HG02840 (cell line): Measurements from ENCODE around the gene CRYBA4.
"Not testable (repeated sequence)": the region's sequence is repeated elsewhere in the genome, so short reads cannot be mapped to it uniquely, and the experiment has no call there.

ENCODE experiments used
- ATAC-seq: cut with Tn5 transposase; IDR thresholded peaks from one replicate; pipeline ENCODE4 v1.9.1; 2021; ENCODE audit warnings: mild to moderate bottlenecking, moderate library complexity, moderate number of reproducible peaks; ENCODE audit not compliant: unreplicated experiment, low FRiP score

CRYBA4 gene

GRCh38 chr22:26593763-26594162 lies 28.0 kb upstream of the CRYBA4 start:
- no peak for ATAC-seq

GRCh38 chr22:26597026-26597425 lies 24.7 kb upstream of the CRYBA4 start:
- ATAC-seq: no peak

GRCh38 chr22:26597480-26597879 lies 24.3 kb upstream of the CRYBA4 start:
- no peak for ATAC-seq

DNA sequence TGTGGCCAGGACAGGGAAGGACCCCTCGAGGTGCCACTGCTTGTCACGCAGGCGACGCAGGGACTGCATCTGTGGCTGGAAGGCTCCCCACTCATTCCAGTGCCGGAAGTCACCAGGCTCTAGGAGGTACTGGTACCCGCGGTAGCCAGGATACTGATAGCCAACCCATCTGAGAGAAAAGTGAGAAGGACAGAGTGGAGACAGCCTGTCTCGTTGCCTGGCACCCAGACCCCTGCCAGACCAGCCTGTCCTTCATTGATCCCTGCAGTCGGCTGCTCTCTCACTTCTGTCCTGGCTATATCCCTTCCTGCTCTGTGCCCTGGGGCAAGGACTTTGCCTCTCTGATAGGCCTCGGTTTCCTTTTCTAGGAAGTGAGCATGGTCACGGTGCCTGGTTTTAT lies 22.3 kb upstream of the CRYBA4 start:
- no peak for ATAC-seq

DNA sequence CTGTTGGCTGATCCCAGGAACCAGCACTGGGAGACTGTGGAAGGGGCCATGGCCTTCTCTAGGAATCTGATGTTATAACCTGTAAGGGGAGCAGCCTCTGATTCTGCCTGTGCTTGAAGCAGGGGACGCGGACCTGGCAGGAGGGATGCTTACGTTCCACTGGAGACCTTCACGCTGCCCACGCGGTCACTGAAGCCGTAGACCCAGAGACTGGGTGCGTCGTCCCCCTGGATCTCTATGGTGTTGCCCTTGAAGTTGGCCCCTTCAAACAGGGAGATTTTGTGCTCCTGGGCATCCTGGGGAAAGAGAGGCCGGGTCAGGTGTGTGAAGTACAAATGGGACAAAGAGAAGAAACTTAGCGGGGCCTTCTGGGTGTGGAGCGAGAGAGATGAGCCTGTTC lies 20.0 kb upstream of the CRYBA4 start:
- ATAC-seq: no peak

GRCh38 chr22:26602127-26602526 lies 19.6 kb upstream of the CRYBA4 start:
- no peak for ATAC-seq

DNA sequence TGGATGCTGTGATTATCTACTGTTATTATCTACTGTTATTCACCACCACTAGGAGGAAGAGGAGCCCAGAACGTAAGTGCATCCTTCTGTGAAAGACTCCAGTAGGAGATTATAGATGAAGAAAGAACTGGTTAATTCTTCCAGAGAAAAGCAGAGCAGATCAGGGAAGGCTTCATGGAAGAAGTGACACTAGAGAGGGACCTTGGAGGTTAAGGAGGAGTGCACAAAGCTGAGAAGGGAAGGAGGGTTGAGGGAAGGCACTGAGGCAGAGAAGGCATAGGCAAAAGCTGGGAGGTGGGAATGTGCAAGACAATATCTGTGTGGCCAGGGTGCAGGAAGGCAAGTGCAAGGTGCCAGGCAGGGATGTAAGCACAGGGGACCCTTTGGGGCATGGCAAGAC lies 17.4 kb upstream of the CRYBA4 start:
- ATAC-seq: no peak

DNA sequence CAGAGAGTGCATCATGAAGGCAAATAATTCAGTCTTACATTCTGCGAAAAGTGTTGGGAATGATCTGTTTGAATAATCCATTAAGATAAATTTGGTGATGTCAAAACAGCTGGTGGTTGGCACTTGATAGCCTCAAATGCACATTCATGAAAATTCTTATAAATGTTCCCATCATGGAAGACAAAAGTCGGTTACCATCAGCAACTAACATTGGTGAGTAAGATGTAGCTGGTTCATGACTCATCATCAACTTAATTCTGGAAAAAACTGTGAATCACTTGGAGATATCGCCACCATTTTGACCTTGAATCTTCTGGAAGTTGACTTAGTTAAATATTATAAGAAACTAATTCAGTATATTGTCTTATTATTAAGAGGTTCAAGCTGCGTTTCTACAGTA lies 15.2 kb upstream of the CRYBA4 start:
- ATAC-seq: no peak

DNA sequence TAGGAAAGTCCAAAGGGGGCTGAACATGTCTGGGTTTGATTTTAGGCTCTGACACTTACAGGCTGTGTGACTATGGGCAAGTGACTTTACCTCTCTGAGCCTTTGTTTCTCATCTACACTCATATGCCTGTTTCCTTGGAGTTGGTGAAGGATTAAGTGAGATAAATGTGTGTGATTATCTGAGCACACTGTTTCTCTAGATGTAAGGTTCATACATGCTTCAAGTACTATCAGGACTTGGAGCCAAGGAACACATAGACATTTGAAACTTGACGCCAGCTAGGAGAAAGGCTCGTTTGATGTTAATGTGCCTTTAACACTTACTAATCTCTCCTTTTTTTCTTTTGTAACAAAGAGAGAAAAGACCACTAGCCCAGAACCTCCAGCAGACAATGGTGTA lies 13.6 kb upstream of the CRYBA4 start:
- no peak for ATAC-seq

DNA sequence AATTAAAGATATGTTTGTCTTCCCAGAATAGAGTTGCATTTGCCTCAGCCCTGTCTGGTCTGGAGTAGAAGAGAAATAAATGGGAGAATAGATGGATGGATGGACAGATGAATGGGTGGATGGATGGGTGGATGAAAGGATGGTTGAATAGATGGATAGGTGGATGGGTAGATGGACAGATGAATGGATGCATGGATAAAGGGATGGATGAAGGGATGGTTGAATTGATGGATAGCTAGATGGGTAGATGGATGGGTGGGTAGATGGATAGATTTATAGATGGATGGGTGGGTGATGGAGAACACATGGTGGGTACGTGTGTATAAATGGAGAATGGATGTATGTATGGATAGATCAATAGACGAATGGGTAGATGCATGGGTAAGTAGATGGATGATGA lies 12.5 kb upstream of the CRYBA4 start:
- no peak for ATAC-seq

DNA sequence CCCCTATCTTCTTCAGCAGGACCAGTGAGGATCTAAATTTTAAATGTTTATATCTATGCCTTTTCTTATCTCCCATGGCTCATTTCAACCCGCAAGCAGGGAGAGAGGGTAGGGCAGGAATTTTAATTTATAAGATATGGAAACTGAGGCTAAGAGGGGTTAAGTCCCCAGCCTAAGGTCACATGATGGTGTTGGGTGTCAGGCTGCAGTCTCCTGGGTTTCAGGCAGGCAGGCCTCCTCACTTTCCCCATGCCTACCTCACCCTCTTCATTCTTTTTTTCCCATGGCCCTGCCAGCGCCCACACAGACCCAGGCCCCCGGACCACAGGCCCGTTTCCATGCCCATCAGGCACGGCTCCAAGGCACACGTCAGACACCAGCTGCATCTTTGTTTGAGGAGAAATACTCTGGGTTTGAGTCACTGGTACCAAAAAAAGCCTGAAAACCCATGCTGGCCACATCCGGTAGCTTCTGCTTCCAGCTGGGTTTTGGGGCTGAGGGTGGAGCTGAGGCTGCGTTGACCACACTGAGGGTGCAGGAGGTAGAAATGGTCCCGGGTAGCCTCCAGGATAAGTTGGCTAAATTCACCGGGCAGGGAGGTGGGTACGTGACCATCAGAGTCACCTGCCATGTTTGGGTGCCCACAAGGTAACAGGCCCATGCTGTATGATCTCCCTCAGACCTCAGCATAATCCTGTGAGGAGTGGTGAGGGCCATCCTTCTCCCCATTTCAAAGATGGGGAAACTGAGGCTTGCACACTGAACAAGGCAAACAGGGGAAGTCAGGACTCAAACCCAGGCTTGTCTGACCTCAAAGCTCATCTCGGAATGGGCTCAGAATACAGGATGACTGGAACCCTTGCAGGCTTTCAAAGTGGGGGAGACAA lies 11.4 kb upstream of the CRYBA4 start:
- ATAC-seq: peak; percentile 64

DNA sequence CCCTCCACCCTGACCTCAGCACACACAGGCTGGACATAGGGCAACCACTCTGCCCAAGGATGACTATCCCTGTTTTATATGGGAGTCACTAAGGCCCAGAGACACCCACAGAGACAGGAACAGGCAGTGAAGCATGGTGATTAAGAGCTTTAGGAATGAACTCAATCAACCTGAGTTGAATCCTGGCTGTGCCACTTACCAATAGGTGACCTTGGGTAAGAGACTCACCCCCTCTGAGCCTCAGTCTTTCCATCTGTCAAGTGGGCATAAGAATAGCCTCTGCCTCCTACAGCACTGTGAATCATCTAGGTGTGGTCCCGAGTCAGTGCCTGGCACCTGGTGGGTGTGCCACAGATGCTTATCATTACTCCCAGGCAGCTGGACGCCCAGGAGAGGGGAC lies 10.8 kb upstream of the CRYBA4 start:
- ATAC-seq: no peak

- no peak for ATAC-seq
Measured at GRCh38 chr22:26612652-26613051, 9.1 kb upstream of the CRYBA4 start.

GRCh38 chr22:26613753-26614152 lies 8.0 kb upstream of the CRYBA4 start:
- not testable (repeated sequence) for ATAC-seq

DNA sequence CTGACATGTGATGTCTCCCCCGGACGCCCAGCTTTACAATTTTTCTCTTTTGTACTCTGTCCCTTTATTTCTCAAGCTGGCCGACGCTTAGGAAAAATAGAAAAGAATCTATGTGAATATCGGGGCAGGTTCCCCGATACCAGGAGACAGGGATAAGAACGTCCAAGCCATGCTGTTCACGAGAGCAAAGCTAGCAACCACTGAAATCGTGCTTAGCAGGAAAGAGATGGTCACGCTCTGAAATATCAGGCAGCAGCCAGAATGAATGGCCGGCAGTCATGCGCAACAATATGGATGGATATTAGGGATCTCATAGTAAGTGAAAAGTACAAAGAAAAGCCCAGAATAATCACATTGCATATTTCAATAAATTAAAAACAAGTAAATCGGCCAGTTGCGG lies 7.4 kb upstream of the CRYBA4 start:
- no peak for ATAC-seq

GRCh38 chr22:26615149-26615548 lies 6.6 kb upstream of the CRYBA4 start:
- ATAC-seq: no peak

GRCh38 chr22:26615830-26616435 lies 5.8 kb upstream of the CRYBA4 start:
- ATAC-seq: no peak

- no peak for ATAC-seq
Measured at GRCh38 chr22:26616650-26617049, 5.1 kb upstream of the CRYBA4 start.

- no peak for ATAC-seq
Measured at GRCh38 chr22:26617271-26618199, 4.2 kb upstream of the CRYBA4 start, which contains the start of gene CRYBB1. TSS of gene CRYBB1 (minus strand) at chr22:26618027. CDS start at chr22:26616319, 1,708 bp downstream.

DNA sequence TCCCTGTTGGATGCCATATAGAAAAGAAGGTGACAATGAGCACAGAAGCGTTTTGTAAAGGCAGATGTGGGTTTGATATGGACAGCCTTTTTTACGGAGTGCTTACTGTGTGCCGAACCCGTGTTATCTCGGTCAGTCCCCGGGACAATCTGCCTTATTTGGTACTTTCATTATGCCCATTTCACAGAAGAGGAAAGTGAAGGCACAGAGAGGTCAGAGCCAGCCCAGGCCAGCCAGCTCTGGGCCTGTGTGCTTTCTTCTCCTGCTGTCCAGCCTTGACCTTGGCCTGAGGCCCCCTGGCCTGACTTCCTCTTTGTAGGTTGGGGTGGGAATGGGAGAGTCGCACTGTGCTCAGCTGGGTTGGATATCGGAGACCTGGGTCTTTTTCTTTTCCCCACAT lies 3.3 kb upstream of the CRYBA4 start:
- ATAC-seq: no peak

DNA sequence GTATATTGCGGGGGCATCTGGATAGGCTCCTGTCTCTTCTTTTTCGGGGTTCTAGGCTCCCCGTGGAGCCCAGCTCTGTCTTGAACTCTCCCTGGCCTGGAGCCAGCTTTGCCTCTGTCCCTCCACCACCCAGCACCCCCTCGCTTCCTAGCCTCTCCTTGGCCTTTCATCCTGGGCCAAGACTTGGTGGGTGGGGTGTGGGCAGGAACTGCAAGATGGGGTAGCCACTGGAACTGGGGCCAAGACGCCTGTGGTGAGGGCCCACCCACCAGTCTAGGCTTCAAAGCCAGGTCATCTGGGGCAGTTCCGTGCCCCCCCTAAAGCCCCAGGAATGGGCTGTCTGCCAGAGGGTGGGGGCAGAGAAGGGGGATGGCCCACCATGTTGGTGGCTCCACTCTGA lies 2.3 kb upstream of the CRYBA4 start:
- ATAC-seq: no peak
